HG03565 (cell line): Measurements from ENCODE around the gene ECI2.

Experiments used
- ATAC-seq: cut with Tn5 transposase; IDR thresholded peaks from one replicate; pipeline ENCODE4 v1.9.1; 2021; ENCODE audit warnings: mild to moderate bottlenecking, moderate library complexity; ENCODE audit not compliant: unreplicated experiment

The ECI2 gene, protein sequence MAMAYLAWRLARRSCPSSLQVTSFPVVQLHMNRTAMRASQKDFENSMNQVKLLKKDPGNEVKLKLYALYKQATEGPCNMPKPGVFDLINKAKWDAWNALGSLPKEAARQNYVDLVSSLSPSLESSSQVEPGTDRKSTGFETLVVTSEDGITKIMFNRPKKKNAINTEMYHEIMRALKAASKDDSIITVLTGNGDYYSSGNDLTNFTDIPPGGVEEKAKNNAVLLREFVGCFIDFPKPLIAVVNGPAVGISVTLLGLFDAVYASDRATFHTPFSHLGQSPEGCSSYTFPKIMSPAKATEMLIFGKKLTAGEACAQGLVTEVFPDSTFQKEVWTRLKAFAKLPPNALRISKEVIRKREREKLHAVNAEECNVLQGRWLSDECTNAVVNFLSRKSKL

DNA sequence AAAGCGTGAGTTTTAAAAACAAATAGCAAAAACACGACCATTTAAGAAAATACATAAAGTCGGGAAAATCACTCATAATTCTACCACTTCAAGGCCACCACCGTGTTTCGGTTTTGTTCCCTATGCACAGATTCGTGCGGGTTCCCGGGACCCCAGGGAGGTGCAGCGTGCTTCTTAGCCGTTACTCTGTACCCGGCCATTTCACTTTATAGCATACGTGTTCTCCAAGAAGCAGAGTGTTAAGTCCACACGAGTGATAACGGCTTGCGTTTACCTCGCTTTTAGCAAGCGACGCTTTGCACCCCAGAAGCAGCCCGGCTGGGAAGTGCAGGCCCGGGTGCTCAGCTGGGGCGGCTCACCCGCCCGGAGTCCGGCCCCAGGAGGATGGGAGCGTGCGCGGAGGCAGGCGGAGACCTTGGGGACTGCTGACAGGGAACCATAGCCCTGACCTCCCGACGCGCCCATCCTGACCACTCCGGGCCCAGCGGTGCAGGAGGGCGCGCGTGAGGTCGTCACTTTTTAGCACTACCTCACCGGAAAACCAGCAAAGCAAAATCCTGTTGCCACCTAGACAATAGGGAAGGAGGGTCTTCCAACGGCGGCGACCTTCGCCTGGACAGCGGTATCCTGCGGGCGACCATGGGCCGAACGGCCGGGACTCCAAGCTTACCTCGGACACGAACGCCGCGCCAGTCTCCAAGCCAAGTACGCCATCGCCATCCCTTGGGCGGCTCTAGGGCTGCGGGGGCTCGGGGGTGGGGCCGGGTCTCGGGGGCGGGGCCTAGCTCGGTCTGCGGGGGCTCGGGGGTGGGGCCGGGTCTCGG, at the start of gene ECI2:
Gene ECI2, minus strand, starts transcription at position 735 of the 824 bp plus-strand sequence. Its CDS starts 15 bp downstream, at position 720.
- peak; percentile 36 for ATAC-seq

DNA sequence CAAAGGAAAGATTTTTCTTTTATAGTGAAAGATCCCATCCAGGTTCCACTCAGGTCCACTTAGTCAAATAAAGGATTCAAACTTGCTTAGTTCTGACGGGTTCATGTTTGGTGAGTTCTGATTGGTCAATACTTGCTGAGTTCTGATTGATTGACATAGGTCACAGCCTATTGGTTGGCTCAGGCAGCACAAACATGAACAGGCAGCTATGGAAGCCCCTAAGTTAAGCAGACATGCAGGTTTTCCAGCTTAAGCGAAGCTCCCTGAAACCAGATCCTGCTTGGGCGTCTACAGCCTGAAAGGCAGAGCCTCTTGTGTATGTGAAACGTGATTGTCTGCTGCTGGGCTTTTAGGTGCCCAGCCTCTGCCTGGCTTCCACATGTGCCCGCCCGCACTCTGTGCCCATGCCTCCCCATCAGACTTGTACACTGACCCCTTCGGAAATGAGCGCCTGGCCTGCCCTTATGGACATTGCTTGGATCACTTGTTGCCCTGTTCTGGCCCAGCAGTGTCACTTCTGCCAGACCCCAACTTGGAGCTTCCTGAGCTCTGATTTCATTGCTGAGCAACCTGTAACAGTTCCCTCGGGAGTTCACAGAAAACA, 45.4 kb upstream of the ECI2 start:
- no peak for ATAC-seq

DNA sequence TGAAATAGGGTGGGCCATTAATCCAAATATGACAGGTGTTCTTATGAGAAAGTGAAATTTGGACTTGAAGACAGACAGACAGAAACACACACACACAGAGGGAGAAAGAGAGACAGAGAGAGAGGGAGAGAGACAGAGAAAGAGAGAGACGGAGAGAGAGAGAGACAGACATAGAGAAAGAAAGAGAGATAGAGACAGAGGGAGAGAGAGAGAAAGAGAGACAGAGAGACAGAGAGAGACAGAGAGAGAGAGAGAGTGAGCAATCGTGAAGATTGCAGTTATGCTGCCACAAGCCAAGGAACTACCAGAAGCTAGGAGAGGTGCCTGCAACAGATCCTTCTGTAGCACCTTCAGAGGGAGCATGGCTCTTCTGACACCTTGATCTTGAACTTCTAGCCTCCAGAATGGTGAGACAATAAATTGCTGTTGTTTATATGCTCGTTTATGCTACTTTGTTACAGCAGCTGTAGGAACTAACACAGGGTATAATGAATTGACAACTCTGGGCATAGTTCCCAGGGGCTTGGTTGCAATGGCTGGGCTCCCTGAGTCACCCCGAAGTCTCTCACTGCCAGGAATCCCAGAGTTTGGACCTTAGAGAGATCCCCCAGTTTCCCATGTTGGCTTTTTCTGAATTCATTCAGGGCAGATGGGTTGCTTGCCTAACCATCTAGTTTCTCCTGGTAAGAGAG, 44.7 kb upstream of the ECI2 start:
- no peak for ATAC-seq

DNA sequence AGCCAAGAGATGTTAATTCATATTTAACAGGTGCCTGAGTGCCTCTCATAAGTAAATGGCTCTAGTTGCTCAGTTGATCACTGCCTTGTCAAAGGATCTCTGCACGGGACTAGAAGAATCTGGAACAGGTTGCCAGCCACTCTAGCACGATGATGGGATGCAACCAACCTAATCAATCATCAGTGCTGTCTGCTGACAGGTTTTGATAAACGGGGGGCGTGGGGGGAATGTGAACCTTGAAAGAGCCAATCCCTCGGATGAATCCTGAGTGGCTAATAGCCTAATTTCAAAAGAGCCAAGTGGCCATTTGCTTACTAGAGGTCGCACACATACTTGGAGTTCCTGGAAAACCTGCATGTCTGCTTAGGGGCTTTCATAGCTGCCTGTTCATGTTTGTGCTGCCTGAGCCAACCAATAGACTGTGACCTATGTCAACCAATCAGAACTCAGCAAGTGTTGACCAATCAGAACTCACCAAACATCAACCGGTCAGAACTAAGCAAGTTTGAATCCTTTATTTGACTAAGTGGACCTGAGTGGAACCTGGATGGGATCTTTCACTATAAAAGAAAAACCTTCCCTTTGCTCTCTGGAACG, 43.5 kb upstream of the ECI2 start:
- no peak for ATAC-seq

DNA sequence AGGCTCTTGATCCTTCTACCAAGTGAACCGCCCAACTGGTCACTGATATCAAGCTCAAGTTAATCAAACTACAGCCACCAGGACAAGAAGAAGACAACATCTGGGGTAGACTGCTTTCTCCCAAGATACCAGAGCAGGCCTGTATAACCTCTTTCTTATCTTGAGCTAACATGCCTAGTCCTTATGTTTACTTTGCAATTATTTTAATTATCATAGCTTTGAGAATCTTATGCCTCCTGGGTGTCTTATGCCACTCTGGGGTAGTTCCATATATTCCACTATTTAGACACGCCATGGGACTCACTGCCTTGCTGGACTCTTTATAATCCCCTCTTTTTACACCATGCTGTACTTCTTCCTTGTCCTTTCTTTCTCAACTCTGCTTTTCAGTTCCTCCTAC, 41.5 kb upstream of the ECI2 start:
- ATAC-seq = no peak

DNA sequence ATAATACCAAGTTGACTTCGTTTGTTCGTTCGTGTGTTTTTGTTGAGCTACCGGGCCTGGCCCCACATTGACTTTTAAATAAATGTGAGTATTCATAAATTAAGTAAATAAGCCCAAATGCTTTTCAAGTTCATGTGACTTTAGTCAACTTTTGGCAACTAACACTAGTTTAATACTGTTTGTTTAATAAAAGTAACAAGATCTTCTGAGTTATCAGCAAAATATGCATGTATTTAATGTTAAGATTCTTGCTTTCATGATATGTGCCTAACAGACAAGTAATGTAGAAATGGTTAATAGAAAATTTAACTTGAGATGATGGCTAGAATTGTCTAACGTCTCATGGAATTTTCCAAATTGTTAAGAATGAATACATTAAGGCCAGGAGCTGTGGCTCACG, 38.7 kb upstream of the ECI2 start:
- no peak for ATAC-seq

DNA sequence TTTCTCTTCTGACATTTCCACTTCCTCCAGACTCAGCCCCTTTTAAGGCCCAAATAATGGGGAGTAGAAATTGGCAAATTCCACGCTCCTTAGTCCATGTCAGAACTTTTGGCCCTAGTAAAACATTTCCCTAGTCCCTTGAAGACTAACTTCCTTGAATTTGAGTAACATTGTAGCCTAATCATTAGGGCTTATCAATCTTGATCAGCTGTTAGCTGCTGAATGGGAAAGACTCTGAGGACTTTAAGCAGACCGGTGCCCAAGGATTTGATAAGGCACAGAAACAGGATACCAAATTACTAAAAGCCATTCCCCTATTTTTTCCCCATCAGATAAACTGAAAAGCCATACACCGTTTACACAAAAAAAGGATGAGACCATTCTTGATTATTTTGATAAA, 37.0 kb upstream of the ECI2 start:
- ATAC-seq = no peak

DNA sequence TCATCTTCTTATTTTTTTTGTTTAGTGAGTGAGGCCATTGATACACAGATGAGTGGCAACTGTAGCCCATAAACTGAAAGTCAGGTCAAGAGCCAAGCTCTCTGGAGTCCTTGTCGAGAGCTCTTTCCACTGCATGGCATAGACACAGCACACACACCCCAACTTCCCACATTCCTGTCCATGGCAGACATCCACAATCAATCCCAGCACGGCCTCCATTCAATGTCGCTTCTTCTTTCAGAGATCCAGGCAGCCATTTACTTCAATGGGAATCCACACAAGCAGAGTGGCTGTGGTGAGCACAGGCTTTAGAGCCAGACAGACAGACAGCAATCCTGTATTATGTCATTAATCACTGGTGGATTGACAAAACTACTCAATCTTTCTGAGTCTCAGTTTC, 34.9 kb upstream of the ECI2 start:
- ATAC-seq = no peak

DNA sequence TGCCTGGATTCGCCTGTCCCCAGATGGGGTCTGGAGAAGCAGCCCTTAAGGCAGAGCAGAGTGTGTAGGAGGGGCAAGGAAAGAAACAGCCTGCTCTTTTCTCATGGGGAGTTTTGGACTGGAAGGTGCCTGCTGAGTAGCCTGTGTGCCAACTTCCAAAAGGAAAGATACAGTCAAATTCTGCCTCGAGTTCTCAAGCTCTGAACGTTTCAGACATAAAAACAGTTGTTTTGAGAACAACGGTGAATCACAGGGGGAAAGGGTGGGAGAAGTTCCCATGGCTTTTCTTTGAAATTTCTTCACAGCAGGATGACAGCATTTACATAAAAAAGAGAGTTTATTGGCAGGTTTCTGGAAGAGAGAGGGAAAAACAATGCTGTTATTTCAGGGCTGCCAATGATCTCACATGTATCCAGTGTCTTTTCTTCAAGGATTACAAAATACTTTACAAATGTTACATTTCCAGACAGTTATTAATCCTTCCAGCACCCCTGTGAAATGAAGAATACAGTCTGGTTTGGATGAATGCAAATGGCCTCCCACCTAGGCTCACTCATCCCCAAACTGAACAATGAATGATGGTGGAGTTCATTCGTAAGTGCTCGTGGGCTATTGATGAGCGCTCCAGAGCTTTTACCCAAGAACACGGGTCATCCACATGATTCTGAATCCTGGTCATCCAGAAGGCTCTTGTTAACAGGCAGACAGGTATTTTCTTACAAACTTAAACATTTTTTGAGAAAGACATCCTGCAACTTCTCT, 33.8 kb upstream of the ECI2 start:
- no peak for ATAC-seq

DNA sequence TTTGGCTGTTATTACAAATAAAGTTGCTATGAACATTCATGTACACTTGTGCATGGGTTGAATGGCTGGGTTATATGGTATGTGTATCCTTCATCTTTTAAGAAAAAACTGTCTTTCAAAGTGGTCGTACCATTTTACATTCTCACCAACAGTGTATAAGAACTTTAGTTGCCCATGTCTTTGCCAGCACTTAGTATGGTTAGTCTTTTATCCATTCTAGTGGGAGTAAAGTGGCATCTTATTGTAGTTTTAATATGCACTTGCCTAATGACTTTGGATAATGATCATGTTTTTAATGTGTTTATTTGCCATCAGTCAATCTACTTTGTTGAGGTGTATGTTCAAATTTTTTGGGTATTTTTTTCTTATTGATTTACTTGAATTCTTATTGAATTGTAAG, 32.5 kb upstream of the ECI2 start:
- no peak for ATAC-seq

DNA sequence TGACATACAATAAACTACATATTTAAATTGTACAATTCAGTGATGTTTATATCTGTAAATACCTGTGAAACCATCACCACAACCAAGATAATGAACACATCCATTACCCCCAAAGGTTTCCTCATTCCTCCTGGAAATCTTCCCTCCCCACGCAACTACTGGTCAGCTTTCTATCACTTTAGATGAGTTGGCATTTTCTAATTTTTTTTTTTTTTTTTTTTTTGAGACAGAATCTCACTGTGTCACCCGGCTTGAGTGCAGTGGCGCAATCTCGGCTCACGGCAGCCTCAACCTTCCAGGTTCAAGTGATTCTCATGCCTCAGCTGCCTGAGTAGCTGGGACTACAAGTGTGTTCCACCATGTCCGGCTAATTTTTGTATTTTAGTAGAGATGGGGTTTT, 31.7 kb upstream of the ECI2 start:
- ATAC-seq = no peak

DNA sequence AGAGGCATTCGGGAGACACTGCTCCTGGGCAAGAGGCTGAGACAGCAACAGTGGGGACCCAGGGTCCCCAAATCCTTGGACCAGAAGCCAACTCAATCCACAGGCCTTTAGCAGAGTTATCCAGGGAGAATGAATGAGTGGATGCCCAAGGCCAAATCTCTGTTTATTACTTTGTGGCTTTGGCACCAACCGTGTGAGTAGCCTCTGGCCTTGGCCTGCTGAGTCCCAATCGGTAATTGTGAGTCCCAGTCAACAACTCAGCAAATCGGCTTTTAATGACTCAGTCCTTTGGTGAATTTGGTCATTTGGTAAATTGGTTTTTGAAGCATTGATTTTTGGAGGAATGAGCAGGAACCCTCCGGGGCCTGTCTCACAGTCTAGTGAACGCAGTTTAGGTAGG, 29.1 kb upstream of the ECI2 start:
- no peak for ATAC-seq

DNA sequence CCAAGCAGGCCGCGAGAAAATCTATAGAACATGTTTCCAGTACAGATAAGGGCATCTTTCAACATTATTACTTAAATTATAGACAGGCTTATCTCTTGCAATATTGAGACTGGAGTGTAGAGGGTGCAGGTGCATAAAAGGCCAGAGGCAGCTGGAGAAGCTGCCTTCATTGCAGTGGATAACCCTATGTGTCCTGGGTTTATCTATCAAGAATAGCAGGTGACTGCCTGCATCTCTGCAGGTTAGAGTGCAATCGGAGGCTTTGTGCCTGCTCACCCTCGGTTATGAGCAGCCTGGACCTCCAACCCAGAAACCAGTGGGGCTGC, 28.7 kb upstream of the ECI2 start:
- no peak for ATAC-seq

DNA sequence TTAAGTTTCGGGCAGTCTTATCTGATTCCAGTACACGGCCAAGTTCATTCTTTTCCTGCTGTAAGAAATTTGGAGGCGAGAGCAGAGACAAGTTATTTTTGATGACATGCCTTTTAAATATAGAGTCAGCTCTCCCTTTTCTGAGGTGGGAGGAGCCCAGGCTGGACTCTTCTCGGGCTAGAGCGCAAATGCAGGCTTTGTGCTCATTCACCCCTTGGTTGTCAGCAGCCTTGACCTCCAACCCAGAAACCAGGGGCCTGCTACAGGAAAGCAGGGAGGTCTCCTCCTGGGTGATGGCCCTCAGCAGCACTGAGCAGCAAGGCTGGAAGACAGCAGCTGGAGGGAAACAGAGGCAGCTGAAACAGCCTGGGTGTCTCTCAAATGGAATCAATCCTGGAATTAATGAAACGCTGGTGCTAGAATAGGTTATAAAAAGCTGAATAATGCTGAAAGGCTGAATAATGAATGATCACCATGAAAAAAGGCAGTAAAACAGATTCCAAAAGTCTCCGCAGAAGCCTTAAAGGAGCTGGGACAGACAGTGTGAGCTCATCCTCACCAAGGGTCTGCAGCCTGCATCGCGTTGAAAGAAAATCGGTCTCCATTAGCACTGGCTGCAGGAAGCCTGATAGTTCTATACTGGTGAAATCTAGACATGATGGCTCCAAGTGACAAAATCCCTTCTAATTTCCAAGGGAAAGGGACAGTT, 28.2 kb upstream of the ECI2 start:
- ATAC-seq = no peak

DNA sequence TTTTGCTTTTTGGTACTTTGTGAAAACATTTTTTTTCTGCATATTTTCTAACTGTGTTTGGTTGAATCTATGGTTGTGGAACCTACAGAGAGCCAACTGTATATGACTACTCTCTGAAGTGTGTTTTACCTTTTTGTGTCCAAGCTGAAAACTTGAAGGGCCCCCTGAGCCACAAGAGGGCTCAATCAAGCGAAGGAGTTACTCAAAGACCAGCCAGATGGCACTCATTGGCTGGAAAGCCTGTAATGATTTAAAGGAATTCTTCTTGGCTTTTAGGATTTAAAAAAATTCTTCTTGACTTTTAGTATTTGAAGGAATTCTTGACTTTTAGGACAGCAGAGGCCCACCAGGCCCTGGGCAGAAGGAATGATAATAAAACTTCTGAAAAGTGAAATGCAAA, 27.0 kb upstream of the ECI2 start:
- ATAC-seq = no peak

DNA sequence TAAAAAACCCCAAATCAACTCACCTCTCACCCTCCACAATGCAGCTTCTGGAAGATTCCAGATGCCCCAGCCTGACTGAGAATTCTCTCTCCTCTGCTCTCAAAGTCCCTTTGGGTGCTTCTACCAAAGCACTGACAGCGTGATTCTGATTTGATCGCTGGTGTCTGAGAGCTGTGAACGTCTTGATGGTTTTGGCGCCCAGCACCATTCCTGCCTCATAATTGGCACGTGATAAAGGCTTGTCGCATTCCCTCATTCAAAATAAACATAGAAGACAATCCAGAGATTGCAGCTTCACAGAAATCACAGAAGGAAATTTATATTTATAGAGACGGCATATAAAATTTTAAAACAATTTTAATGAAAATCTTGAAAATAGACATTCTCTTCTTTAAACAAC, 24.1 kb upstream of the ECI2 start:
- ATAC-seq = no peak

DNA sequence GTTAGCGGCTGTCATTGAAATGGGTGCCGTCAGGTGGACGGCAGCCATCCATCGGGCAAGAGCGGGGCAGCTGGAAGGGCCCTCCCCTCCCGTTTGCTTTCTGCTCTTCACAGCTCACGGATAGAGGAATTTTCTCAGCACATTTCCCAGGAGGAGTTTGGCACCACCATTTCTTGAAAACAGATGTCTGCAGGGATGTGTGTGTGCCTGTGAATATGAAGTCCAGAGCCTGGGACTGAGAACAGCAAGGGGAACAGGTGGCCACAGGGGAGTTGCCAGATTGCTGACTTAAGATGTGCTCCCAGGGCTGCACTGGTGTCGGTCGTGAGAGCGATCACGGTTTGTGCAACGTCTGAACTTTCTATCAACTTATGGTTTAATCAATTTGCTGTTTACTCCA, 22.1 kb upstream of the ECI2 start:
- no peak for ATAC-seq

DNA sequence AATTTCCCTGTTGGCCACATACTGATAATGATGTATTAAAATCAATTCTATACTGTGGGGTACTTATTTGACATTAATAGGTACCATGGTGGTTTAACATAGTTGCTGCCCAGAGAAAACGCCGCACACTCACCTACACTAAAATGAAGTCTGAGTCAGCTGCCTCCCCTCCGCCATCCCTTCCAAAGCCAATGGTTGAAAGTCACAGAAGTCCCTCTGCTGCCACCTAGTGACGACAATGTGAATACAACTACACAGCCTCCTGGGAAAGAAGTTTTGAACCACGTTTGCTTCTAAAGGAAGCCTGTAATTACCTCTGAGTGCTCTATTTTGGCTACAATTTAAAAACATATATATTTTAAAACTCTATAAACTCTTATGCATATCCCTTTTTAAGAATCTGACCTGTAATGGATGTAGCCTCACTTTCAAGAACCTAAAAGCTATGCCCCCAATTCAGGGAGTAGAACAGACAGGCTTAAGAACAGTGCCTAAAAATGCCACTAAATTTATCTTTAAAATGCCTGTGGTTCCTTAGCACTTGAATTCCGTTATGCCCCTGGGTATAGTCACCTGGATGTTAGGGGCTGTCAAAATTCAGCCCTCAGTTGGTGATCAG, 20.6 kb upstream of the ECI2 start:
- peak; percentile 63 for ATAC-seq

DNA sequence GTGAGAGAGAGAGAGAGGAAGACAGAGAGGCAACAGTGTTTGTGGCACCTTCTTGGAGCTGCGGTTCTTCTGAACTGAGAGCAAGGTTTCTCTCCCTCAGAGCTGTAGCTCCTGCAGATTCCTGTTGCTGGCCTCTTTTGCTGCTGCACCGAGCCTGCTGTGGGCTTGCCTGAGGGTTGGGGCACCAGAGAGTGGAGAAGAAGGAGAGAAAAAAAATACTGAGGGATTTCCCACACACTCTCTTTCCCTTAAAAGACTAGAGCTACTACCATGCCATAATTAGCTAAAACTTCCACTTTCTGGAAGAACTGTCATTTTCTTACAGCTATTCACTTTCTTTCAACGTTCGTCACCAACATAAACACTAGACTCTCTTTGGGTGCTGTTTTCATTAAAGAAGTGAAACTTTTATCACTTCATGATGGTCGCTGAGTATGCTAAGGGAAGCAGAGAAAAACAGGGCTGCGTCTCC, 18.2 kb upstream of the ECI2 start:
- ATAC-seq = peak; percentile 53
